Measurements from ENCODE around the gene EYS.
"Not testable (repeated sequence)": the region's sequence is repeated elsewhere in the genome, so short reads cannot be mapped to it uniquely, and the experiment has no call there.

Gene EYS

GRCh38 chr6:65399355-65400084 is 307.5 kb downstream of the EYS start:
- no peak for TF ChIP-seq CTCF (IDR thresholded peaks at IDR 0.05; ENCODE audit: unreplicated experiment in 3 of 3)
- Mint-ChIP-seq H3K4me3 (no peak overlapping the region), H3K9me3 (peaks cover 5% of the 10 kb centered on the region), H3K4me1 (no peaks in the 10 kb centered on the region), H3K27ac (no peak overlapping the region), H3K27me3 (ENCODE audit: low read depth) (no peaks in the 10 kb centered on the region), H3K36me3 (ENCODE audit: low read depth) (no peaks in the 10 kb centered on the region)

- H3K4me1 Mint-ChIP-seq, result no peaks in the 10 kb centered on the region
- H3K4me3 Mint-ChIP-seq, result no peak overlapping the region
- H3K36me3 Mint-ChIP-seq (ENCODE audit: low read depth), result no peaks in the 10 kb centered on the region
- H3K27ac Mint-ChIP-seq, result no peak overlapping the region
- peaks cover 5% of the 10 kb centered on the region for H3K9me3 Mint-ChIP-seq
- no peaks in the 10 kb centered on the region for H3K27me3 Mint-ChIP-seq (ENCODE audit: low read depth)
- TF ChIP-seq CTCF (IDR thresholded peaks at IDR 0.05; ENCODE audit: unreplicated experiment in 3 of 3), result no peak
Measured at GRCh38 chr6:65398851-65399250, 308.2 kb downstream of the EYS start.

GRCh38 chr6:65350530-65350929 is 356.5 kb downstream of the EYS start:
- no peak for TF ChIP-seq CTCF (IDR thresholded peaks at IDR 0.05; ENCODE audit: unreplicated experiment in 3 of 3)
- Mint-ChIP-seq H3K36me3 (ENCODE audit: low read depth) (no peaks in the 10 kb centered on the region), H3K27ac (no peak overlapping the region), H3K4me3 (no peak overlapping the region), H3K9me3 (no peaks in the 10 kb centered on the region), H3K4me1 (no peaks in the 10 kb centered on the region), H3K27me3 (ENCODE audit: low read depth) (no peaks in the 10 kb centered on the region)

GRCh38 chr6:65302655-65303054 is 404.4 kb downstream of the EYS start:
- not testable (repeated sequence) for H3K27me3 Mint-ChIP-seq (ENCODE audit: low read depth); H3K36me3 Mint-ChIP-seq (ENCODE audit: low read depth); H3K4me1 Mint-ChIP-seq; H3K4me3 Mint-ChIP-seq; H3K9me3 Mint-ChIP-seq; H3K27ac Mint-ChIP-seq

- Mint-ChIP-seq H3K9me3 (no peaks in the 10 kb centered on the region), H3K4me3 (no peak overlapping the region), H3K4me1 (no peaks in the 10 kb centered on the region), H3K36me3 (ENCODE audit: low read depth) (no peaks in the 10 kb centered on the region), H3K27me3 (ENCODE audit: low read depth) (no peaks in the 10 kb centered on the region), H3K27ac (no peak overlapping the region)
- no peak for TF ChIP-seq CTCF (IDR thresholded peaks at IDR 0.05; ENCODE audit: unreplicated experiment in 3 of 3)
Measured at GRCh38 chr6:65299236-65299635, 407.8 kb downstream of the EYS start.

GRCh38 chr6:65295812-65296211 is 411.2 kb downstream of the EYS start:
- TF ChIP-seq CTCF (IDR thresholded peaks at IDR 0.05; ENCODE audit: unreplicated experiment in 3 of 3), result no peak
- H3K4me1 Mint-ChIP-seq, result no peaks in the 10 kb centered on the region
- H3K27me3 Mint-ChIP-seq (ENCODE audit: low read depth), result peaks cover 3% of the 10 kb centered on the region
- H3K27ac Mint-ChIP-seq, result no peak overlapping the region
- no peaks in the 10 kb centered on the region for H3K36me3 Mint-ChIP-seq (ENCODE audit: low read depth)
- H3K4me3 Mint-ChIP-seq, result no peak overlapping the region
- no peaks in the 10 kb centered on the region for H3K9me3 Mint-ChIP-seq

Measured in nephron (organoid).